BJ (cell line): Measurements from ENCODE around the gene WWOX. TPM values are rescaled to one million over a fixed set of nuclear protein-coding genes. Genes with fewer than 3 reads are reported as not detected.

Experiments
- CTCF ChIA-PET: fragments of 350-600 bp; formaldehyde crosslinking; extraction: SDS; loops from one replicate; lab custom pipeline; 2021; ENCODE audit warnings: antibody characterized with exemption, inconsistent platforms; lab: Yijun Ruan, JAX
- POLR2A ChIA-PET: fragments of 300-600 bp; sonication (Branson Sonifier 250); formaldehyde crosslinking; extraction: SDS; loops from one replicate; lab custom pipeline; 2021; ENCODE audit warnings: antibody characterized with exemption; lab: Charles Lee
- DNase-seq: peaks from one replicate; pipeline ENCODE4 v3.0.0-alpha.2; 2011; ENCODE audit warnings: low read depth
- H3K27me3 ChIP-seq: 2 replicates; pipeline ENCODE4 v1.6.0; 2011; ENCODE audit warnings: low read length; ENCODE audit not compliant: control insufficient read depth, insufficient read depth
- H3K36me3 ChIP-seq: 2 replicates; pipeline ENCODE4 v1.5.1; 2011; ENCODE audit warnings: low read length; ENCODE audit not compliant: control insufficient read depth, insufficient read depth
- H3K4me3 ChIP-seq: 2 replicates; pipeline ENCODE4 v1.5.1; 2011; ENCODE audit warnings: low read depth, mild to moderate bottlenecking, control low read depth, low read length
- CTCF ChIP-seq: IDR thresholded peaks from 2 replicates; pipeline ENCODE4 v1.5.1; 2011; ENCODE audit warnings: low read depth, mild to moderate bottlenecking, control low read depth, inconsistent platforms, low read length, moderate library complexity; ENCODE audit not compliant: insufficient read depth
- polyA plus RNA-seq: library from polyadenylated mRNA; depleted of rRNA; stranded (reverse); fragments of >200 nt; gene quantifications from 2 replicates; pipeline ENCODE4 v1.2.3, GENCODE V29; 2011

The WWOX gene
- polyA plus RNA-seq, 1 experiment: 3.1 TPM

- ChIA-PET CTCF (interaction anchor here (1.1 to 1.4 kb wide), 2 partner anchors 8 to 10 kb away, joined by 3 to 4 read pairs; no protein-coding TSS in a partner anchor), POLR2A (no interaction called here)
- H3K4me3 ChIP-seq: no peak overlapping the region
- TF ChIP-seq CTCF: no peak
- no peaks in the 10 kb centered on the region for H3K36me3 ChIP-seq
- DNase-seq: no peak
- H3K27me3 ChIP-seq: no peaks in the 10 kb centered on the region
Observed at GRCh38 chr16:78660795-78661194, 561.3 kb downstream of the WWOX start.

DNA sequence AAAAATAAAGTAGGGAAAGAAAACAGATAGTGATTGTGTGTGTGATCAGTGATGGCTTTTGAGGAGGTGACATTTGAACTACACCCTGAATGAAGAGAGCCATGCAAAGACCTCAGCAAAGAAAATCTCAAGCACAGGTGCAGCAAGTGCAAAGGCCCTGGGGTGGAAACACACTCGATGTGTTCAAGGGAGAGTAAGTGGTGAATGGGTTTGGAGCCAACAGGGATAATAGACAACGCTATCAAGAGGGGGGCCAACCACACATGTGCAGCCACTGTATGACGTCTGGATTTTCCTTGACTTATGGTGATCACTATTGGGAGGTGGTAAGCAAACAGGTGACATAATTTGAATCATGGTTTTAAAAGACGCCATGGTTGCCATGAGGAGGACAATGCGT lies 564.2 kb downstream of the WWOX start:
- H3K27me3 ChIP-seq: no peaks in the 10 kb centered on the region
- H3K4me3 ChIP-seq: no peak overlapping the region
- no peak for TF ChIP-seq CTCF
- no peaks in the 10 kb centered on the region for H3K36me3 ChIP-seq
- no peak for DNase-seq
- CTCF ChIA-PET: no interaction called here
- POLR2A ChIA-PET: no interaction called here

DNA sequence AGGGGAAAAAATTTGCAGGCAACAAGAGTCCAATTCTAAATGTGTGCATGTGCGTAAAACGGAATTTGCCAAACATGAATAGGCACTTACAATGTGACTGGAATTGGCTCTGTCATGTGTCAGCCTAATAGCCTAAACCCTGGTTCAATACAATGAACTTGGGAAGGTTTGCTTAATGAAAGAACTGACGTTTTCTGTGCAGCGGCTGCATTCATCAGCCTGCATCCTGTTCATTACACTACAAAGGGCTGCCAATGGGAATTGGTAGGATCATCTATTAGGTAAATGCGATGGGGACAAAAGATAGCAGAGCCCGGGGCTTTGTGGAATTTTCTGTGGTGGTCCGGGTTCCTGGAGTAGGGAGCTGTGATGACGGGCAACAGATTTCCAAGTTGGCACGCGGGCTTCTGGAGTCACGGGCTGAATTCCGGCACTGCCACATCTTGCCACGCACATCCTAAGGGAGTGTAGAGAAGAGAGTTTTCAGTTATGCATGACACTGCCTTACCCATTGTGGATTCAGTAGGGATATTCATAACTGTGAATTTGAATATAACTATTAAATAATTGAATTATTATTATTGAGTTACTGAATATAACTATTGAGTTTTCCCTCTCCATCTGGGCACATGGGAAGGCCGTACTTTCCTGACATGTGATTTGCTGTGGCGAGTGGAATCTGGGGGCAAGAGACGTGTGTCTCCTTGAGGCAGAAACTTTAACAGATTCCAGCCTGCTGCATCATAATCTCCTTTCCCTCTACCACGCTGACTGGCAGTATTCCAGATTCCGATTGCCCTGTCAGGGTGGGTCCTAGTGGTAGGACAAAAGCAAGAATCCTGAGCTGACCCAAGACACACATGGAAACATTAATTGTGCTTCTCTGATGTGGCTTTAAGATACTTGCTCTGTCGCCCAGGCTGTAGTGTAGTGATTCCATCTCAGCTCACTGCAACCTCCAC lies 565.6 kb downstream of the WWOX start:
- Histone ChIP-seq H3K27me3 (no peaks in the 10 kb centered on the region), H3K4me3 (no peak overlapping the region), H3K36me3 (no peaks in the 10 kb centered on the region)
- CTCF ChIA-PET: no interaction called here
- TF ChIP-seq CTCF: no peak
- POLR2A ChIA-PET: no interaction called here
- no peak for DNase-seq

GRCh38 chr16:78666318-78666717 lies 566.9 kb downstream of the WWOX start:
- CTCF ChIA-PET: no interaction called here
- Histone ChIP-seq H3K36me3 (no peaks in the 10 kb centered on the region), H3K4me3 (no peak overlapping the region), H3K27me3 (no peaks in the 10 kb centered on the region)
- POLR2A ChIA-PET: no interaction called here
- no peak for TF ChIP-seq CTCF
- no peak for DNase-seq

DNA sequence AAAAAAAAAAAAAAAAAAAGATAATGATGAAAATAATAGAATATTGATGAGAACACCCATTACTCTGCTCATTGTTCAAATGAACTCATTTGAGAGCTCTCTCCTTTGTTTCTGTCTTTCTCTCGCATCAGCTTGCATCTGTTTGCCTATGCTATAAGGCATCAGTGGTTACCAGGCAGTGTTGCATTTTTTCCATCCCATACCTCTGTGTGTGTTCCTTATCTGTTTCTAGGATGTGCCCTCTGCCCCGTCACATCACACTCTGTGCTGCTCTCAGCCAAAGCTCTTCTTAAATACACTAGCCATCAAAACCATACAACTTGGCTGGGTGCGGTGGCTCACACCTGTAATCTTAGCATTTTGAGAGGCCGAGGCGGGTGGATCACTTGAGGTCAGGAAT lies 568.2 kb downstream of the WWOX start:
- no peaks in the 10 kb centered on the region for H3K36me3 ChIP-seq
- no peak overlapping the region for H3K4me3 ChIP-seq
- no peaks in the 10 kb centered on the region for H3K27me3 ChIP-seq
- CTCF ChIA-PET: no interaction called here
- no peak for TF ChIP-seq CTCF
- POLR2A ChIA-PET: no interaction called here
- DNase-seq: no peak
